Sigmoid colon (tissue), 7 donors: ENCODE results near the gene COMP. TPM values are rescaled to one million over a fixed set of nuclear protein-coding genes. Genes with fewer than 3 reads are reported as not detected.

Source experiments
- DNase-seq: peaks from one replicate; pipeline ENCODE4 v3.0.0-alpha.2; 2019
- H3K27ac ChIP-seq, 4 donors: fragments of 200-600 bp; sonication (generic); one replicate each; pipeline ENCODE4 v1.5.1; 2016 to 2019; ENCODE audit warnings: mild to moderate bottlenecking in 1 of 4
- H3K27me3 ChIP-seq, 3 donors: fragments of 200-600 bp; sonication (generic); one replicate each; pipeline ENCODE4 v1.5.1; 2019; ENCODE audit warnings: mild to moderate bottlenecking in 1 of 3
- H3K36me3 ChIP-seq, 4 donors: fragments of 200-600 bp; sonication (generic); one replicate each; pipeline ENCODE4 v1.5.1; 2016 to 2019
- H3K4me1 ChIP-seq, 4 donors: fragments of 200-600 bp; sonication (generic); one replicate each; pipeline ENCODE4 v1.5.1; 2017 to 2019
- H3K4me3 ChIP-seq, 4 donors: fragments of 200-600 bp; sonication (generic); one replicate each; pipeline ENCODE4 v1.5.1; 2017 to 2019; ENCODE audit warnings: mild to moderate bottlenecking in 2 of 4, moderate library complexity in 1 of 4
- H3K9me3 ChIP-seq, 4 donors: fragments of 200-600 bp in 3 of 4; sonication (generic) in 3 of 4; one replicate each; pipeline versions ENCODE4 v1.5.1 to v1.6.1; 2013 to 2019
- EP300 ChIP-seq, 4 donors: sonication (generic); formaldehyde crosslinking; IDR thresholded peaks; one replicate each; pipeline ENCODE4 v1.6.1; 2017; ENCODE audit warnings: antibody characterized with exemption in 4 of 4
- POLR2A ChIP-seq, 2 donors: fragments of 450-650 bp; IDR thresholded peaks; one replicate each; pipeline ENCODE4 v1.6.1; 2016; ENCODE audit warnings: antibody characterized with exemption in 2 of 2, mild to moderate bottlenecking in 2 of 2, moderate library complexity in 2 of 2
- POLR2AphosphoS5 ChIP-seq, 4 donors: sonication (generic); formaldehyde crosslinking; IDR thresholded peaks; one replicate each; pipeline ENCODE4 v1.6.1; 2017; ENCODE audit warnings: antibody characterized with exemption in 4 of 4
- WGBS, 2 donors: extraction: QIAGEN DNeasy Blood & Tissue Kit; methylation state at CpG; one replicate each; pipeline ENCODE4 v1.1.7; 2013; 5-methylcytosine and 5-hydroxymethylcytosine counted together
- intact Hi-C: fragments of 100-400 bp; cut with DNase I; formaldehyde crosslinking; loops from one replicate; pipeline ENCODE4 v1.15.1; 2023
- polyA plus RNA-seq, 3 donors: library from polyadenylated mRNA; stranded (reverse); fragments of 200-250 nt; gene quantifications; one replicate each; pipeline ENCODE4 v1.2.3, GENCODE V29; 2013
- total RNA-seq, 4 donors: library from RNA; depleted of rRNA; stranded (reverse); fragments of >200 nt; gene quantifications; one replicate each; pipeline ENCODE4 v1.1.0, GENCODE V29; 2016
- TF ChIP-seq, protein P1 (sequence below), 4 experiments: fragments of 450-650 bp in 3 of 4; fragments of 200-600 bp in 1 of 4; IDR thresholded peaks; one replicate each; pipeline ENCODE4 v1.5.1; 2016 to 2019; ENCODE audit warnings: antibody characterized with exemption in 4 of 4, mild to moderate bottlenecking in 3 of 4, moderate library complexity in 2 of 4
- donor health status: healthy with polysubstance abuse.
- donor health status: Bipolar disorder and iron deficiency.
- donor health status: healthy.

Gene COMP
- total and polyA plus RNA-seq, 7 donors: 0.22 to 6.9 (median 0.66) TPM; not detected in 2

GRCh38 chr19:18784786-18785120 lies 6.4 kb downstream of the COMP start:
- Histone ChIP-seq H3K4me3 (no peak overlapping the region), H3K4me1 (peaks cover 0 to 38% (median 34%) of the 10 kb centered on the region in 4 donors), H3K27ac (no peak overlapping the region), H3K36me3 (no peaks in the 10 kb centered on the region), H3K9me3 (no peaks in the 10 kb centered on the region), H3K27me3 (peaks cover 36 to 53% (median 50%) of the 10 kb centered on the region in 3 donors)
- intact Hi-C loops: no loop called here
- TF ChIP-seq EP300 (IDR thresholded peaks at IDR 0.05) (no peak), POLR2AphosphoS5 (IDR thresholded peaks at IDR 0.05) (no peak), POLR2A (IDR thresholded peaks at IDR 0.05) (no peak)
- TF ChIP-seq, protein P1, sequence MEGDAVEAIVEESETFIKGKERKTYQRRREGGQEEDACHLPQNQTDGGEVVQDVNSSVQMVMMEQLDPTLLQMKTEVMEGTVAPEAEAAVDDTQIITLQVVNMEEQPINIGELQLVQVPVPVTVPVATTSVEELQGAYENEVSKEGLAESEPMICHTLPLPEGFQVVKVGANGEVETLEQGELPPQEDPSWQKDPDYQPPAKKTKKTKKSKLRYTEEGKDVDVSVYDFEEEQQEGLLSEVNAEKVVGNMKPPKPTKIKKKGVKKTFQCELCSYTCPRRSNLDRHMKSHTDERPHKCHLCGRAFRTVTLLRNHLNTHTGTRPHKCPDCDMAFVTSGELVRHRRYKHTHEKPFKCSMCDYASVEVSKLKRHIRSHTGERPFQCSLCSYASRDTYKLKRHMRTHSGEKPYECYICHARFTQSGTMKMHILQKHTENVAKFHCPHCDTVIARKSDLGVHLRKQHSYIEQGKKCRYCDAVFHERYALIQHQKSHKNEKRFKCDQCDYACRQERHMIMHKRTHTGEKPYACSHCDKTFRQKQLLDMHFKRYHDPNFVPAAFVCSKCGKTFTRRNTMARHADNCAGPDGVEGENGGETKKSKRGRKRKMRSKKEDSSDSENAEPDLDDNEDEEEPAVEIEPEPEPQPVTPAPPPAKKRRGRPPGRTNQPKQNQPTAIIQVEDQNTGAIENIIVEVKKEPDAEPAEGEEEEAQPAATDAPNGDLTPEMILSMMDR (IDR thresholded peaks at IDR 0.05): no peak
- no peak for DNase-seq
- 63 to 78% methylated on average over 16 of the region's 16 CpGs for WGBS, 2 donors

- intact Hi-C loops: no loop called here
- H3K36me3 ChIP-seq: no peaks in the 10 kb centered on the region
- peaks cover 30 to 47% (median 44%) of the 10 kb centered on the region in 3 donors for H3K27me3 ChIP-seq
- no peak overlapping the region for H3K27ac ChIP-seq
- H3K4me1 ChIP-seq: peaks cover 0 to 32% (median 29%) of the 10 kb centered on the region in 4 donors
- WGBS, 2 donors: 87 to 89% methylated on average over 19 of the region's 19 CpGs
- H3K4me3 ChIP-seq: no peak overlapping the region
- DNase-seq: no peak
- TF ChIP-seq POLR2A (IDR thresholded peaks at IDR 0.05) (no peak), EP300 (IDR thresholded peaks at IDR 0.05) (no peak), POLR2AphosphoS5 (IDR thresholded peaks at IDR 0.05) (no peak)
- TF ChIP-seq, protein P1 (IDR thresholded peaks at IDR 0.05): no peak
- no peaks in the 10 kb centered on the region for H3K9me3 ChIP-seq
Measured at GRCh38 chr19:18783958-18784785, 6.9 kb downstream of the COMP start.

DNA sequence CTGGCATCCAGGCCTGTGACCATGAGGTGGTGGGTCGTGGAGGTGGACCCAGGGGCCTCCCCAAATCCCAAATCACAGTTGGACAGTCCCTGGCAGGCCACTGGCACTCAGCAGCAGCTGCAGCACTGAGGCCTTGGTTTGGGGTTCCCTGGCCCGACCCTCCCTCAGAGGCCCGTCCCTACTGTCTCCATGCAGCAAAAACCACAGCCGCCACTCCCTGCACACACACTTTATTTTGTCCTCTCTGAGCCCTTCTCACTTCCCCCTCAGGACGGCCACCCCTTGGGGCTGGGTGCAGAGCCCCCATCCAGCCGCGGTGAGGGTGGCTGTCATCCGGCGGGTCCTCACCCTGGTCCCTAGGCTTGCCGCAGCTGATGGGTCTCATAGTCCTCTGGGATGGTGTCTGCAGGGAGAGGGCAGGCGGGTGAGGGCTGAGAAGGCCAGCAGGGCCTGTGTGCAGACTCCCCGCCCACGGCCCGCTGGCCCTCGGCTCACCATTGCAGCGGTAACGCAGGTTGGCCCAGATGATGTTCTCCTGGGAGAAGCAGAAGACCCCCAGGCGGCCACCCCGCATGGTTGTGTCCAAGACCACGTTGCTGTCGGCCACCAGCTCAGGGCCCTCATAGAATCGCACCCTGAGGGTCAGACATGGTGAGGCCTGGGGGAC lies 8.4 kb downstream of the COMP start:
- TF ChIP-seq EP300 (IDR thresholded peaks at IDR 0.05) (no peak), POLR2A (IDR thresholded peaks at IDR 0.05) (no peak), POLR2AphosphoS5 (IDR thresholded peaks at IDR 0.05) (no peak)
- TF ChIP-seq, protein P1 (IDR thresholded peaks at IDR 0.05): no peak
- no peaks in the 10 kb centered on the region for H3K9me3 ChIP-seq
- H3K36me3 ChIP-seq: no peaks in the 10 kb centered on the region
- no peak overlapping the region for H3K27ac ChIP-seq
- 83 to 84% methylated on average over 22 of the region's 22 CpGs for WGBS, 2 donors
- H3K27me3 ChIP-seq: peaks cover 15 to 47% (median 30%) of the 10 kb centered on the region in 3 donors
- no peak for DNase-seq
- intact Hi-C loops: no loop called here
- no peak overlapping the region for H3K4me3 ChIP-seq
- peaks cover 0 to 21% (median 15%) of the 10 kb centered on the region in 4 donors for H3K4me1 ChIP-seq

DNA sequence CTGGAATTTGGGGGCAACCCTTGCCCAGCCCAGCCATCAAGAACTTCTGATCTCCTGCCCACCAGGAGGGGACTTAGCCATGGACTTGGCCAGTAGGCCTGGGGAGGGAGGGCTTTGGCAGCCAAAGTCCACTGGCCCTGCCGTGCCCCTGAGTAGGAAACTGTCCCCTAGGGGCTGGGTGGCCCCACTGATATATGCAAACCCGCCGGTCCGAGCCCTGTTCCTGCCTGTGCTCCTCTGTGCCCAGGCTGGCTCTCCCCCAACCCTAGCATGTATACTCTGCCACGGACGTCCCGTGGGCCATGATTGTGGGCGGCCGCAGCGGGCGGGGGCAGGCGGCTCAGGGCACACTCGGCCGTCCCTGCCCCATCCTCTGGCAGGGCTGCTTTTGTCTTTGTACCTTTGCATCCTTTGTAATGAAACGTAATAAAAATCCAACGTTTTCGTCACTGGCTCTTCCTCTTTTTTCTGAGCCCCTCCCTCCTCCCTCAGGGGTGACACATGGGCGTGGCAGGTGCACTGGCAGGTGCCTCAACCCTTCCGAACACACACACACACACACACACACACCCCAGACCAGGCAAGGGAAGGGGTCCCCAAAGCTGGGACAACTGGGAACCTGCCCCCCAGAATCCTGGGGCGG lies 9.1 kb downstream of the COMP start:
- H3K27me3 ChIP-seq: peaks cover 9 to 45% (median 23%) of the 10 kb centered on the region in 3 donors
- intact Hi-C loops: no loop called here
- no peak for DNase-seq
- H3K4me1 ChIP-seq: peaks cover 0 to 21% (median 9%) of the 10 kb centered on the region in 4 donors
- no peak overlapping the region for H3K27ac ChIP-seq
- WGBS, 2 donors: 21 to 58% methylated on average over 20 of the region's 20 CpGs
- no peak overlapping the region for H3K4me3 ChIP-seq
- no peaks in the 10 kb centered on the region for H3K9me3 ChIP-seq
- TF ChIP-seq, protein P1 (IDR thresholded peaks at IDR 0.05): no peak
- TF ChIP-seq EP300 (IDR thresholded peaks at IDR 0.05): no peak
- no peak for TF ChIP-seq POLR2AphosphoS5 (IDR thresholded peaks at IDR 0.05)
- TF ChIP-seq POLR2A (IDR thresholded peaks at IDR 0.05): no peak
- H3K36me3 ChIP-seq: no peaks in the 10 kb centered on the region
